ENCODE measurements around the gene DNM1.
"Not testable (repeated sequence)": the region's sequence is repeated elsewhere in the genome, so short reads cannot be mapped to it uniquely, and the experiment has no call there.

Gene DNM1

DNA sequence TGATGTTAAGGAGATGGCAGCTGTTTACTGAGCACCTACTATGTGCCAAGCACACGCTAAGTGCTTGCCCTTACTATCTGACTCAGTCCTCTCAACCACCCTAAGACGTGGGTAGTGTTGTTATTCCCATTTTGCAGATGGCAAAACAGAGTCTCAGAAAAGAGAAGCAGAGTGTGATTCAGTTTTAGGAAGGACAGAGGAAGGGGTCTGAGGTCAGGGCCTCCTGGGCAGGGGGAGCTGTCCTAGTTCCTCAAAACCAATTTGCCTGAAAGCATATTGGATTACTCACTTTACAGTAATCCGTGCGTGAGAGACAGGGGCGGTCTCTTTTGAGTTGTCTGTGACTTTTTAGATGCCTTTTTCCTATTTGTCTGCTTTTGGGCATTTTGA is 23.2 kb downstream of the DNM1 start:
- DNase-seq, result no peak

DNA sequence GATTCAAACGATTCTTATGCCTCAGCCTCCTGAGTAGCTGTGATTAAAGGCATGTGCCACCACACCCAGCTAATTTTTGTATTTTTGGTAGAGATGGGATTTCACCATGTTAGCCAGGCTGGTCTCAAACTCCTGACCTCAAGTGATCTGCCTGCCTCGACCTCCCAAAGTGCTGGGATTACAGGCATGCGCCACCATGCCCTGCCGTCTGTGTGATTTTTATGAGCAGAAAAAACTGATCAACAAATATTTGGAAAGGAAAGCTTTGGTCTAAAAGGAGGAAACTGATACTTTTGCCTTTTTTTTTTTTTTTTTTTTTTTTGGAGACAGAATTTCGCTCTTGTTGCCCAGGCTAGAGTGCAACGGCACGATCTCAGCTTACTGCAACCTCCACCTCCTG is 27.7 kb downstream of the DNM1 start:
- DNase-seq, result not testable (repeated sequence)

DNA sequence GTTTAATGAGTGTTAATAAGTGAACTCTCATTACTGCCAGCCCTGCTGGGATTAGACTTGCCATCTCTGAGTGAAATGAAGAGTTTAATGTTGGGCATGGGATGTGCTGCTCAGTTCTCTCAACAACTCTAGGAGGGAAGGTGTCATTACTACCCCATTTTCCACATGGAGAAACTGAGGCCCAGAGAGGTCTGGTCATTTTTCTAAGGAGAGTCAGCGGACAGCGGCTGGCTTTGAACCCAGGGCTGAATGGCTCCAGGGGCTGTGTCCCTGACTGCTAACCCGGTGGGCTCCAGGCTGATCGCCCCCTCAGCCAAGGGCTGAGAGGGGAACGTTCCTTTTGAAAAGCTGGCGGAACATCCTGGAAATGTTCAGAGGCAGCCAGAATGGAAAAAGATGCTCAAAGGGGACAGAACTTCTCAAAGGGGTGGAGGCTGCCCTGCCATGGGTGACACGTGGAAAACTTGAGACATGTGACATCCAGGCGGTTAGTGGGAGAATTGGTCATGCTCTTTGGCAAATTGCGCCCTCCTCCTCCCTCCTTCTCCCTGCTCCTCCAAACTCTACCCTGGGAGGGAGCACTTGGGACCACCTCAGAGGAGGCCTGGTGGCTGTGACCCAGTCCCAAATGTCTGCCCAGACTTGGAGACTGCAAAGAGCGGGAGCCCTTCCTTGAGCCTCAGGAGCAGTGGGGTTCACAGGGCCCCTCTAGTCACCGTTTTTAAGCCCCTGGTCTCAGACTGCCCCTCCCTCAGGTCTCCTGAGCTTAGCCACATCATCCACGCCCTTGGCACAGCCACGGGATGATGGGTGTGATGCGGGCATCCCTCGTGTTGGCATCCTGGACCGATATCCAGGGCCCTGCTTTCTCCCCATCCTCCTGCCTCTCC is 28.7 kb downstream of the DNM1 start:
- peak; percentile 86 for DNase-seq

DNA sequence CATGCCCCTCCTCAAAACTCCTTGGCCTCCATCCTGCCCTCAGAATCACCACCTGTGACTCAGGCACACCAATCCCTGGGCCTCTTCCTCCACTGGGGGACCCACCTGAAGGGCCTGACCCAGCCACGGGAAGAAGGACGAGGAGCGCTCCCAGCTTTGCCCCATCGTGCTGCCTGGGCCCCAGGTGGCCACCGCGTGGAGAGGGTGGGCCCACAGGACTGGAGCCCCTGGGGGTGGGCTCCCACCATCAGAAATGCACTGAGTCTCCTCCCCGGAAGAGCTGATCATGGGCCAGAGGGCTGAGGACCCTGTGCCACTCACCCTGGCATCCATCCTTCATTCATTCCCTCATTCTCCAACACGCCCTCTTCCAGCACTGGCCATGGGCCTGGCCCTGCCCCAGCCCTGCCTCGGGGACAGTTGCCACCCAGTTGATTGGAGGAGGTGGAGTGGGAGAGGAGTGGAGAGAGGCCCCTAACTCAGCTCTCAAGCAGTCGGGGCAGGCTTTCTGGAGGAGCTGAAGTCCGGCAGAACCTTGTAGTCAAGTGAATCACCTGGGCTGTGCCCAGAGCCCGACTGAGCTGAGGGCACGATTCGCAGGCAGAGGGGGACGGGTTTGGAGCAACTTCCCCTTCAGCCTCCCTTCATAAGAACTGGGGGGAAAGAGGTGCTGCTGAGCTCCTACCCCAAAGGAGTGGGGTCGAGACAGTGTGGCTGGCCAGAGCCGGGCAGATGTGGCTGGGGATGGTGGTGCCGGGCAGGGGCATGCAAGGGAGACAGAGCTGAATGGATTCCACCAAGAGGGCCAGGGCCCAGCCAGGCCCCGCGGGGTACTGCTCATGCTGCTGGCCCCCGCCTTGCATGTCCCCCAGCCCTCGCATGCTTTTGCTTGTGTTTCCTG is 29.6 kb downstream of the DNM1 start:
- DNase-seq, result no peak

DNA sequence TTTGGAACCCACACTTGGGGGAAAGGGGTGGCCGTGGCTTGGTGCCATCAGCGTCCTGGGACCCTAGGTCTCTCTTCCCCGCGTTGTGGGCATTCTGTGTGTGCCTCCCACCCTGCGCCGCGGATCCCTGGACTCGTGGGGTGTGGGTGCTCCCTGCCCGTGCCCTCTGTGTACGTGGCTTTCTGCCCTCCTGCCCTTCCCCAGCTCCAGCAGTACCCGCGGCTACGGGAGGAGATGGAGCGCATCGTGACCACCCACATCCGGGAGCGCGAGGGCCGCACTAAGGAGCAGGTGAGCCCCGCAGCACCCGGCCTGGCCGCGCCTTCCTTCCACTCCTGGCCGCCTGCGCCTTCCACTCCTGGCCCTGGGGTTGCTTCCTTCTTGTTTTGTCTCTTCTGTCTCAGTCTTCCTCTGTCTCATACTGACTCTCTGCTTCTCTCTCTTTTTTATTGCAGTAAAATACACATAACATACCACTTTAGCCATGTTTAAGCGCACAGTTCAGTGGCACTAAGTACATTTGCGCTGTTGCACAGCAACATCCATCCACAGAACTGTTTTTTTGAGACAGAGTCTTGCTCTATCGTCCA is 30.7 kb downstream of the DNM1 start:
- DNase-seq, result no peak

DNA sequence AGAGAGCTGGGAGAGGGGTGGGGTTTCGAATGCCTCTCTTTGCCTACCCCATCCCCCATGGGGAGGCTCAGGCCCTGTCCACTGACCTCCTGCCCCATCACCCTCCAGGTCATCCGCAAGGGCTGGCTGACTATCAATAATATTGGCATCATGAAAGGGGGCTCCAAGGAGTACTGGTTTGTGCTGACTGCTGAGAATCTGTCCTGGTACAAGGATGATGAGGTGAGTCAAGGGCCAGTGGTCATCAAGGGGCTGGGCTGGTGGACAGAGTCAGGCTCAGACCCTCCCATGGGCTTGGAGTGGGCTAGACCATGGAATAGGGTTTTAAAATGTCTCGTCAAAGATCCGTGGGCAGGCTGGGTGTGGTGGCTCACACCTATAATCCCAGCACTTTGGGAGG is 38.9 kb downstream of the DNM1 start:
- peak; percentile 41 for DNase-seq

DNA sequence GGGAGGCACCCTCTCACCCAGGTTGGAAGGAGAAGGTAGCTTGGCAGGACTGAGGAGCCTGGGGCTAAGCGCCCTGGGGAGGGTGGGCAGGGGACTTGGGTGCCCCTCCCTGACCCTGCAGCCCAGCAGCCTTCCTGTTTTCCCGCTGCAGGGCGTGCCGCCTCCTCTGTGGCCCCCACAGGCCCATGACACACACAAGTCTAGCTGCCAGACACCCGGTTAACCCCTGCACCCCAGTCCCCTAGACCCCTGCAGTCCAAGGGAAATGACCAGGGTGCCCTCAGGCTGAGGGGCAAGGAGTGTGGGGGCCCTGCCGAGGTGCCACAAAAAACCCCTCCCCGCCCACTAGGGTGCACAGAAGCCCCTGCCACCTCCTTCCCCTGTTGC is 39.6 kb downstream of the DNM1 start:
- DNase-seq, result peak; percentile 82

DNA sequence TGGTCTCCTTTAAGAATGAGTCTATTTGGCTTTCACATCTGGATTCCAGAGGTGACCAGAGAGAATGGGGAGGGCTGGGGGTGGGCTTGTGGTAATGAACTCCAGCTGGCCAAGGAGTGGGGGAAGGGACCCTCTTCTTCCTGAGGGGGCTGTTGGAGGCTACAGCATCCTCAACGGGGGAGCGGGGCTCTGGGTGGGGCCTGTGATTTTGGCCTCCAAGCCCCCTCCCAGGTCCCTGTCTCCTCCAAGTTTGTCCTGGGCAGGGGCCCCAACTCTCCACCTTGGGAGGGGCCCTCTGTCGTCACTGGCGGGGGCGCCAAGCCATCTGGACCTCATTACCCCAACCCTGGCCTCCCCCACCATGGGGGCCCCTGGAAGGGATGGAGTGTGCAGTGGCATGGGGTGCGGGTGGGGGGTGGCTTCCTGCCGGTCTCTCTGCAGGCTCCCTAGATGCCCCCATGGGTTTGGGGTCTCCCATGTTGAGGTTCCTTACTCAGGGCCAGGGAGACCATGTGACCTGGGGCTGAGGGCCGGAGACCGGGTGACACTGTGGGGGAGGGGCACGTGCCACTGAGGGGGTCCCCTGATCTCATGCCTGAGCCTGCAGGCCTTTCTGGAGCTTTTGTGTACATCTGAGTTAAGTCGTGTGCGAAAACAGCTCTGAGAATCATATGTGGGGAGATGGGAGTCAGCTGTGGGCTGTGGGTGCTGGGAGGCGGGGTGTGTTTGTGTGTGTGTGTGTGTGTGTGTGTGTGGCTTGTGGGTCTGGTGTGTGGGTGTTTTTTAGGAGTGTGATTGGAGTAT is 40.2 kb downstream of the DNM1 start:
- peak; percentile 93 for DNase-seq

DNA sequence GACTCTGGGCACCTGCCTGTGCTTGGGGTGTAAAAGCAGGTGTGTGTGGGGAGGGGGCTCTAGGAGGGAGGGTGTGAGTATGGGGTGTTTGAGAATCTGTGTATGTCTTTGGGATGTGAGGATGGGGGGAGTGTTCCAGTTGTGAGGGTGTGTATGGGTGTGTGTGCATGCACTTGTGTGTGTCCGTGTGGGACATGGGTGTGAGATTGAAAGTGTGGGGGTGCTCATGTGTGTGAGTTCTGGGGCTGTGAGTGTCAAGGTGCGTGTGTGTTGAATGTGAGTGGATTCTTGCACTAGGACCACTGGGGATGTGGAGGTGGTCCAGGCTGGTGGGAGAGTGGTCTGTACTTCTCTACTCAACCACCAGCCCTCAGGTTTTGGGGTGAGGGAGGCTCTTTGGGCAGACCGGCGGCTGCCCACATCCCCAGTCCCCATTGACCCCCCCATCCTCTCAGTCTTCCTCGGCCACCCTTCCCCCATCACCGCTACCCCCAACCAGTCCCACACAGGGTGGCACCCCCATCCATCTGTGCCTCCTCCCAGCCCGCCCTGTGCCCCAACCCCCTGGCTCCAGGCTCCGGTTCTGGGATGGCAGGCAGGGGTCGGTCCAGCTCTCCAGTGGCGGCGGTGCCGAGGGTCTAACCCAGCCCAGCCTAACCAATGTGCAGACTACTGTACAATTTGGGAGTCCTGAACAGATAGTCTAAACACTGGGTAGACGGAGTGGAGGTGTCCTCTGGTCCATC is 41.1 kb downstream of the DNM1 start:
- DNase-seq, result no peak

DNA sequence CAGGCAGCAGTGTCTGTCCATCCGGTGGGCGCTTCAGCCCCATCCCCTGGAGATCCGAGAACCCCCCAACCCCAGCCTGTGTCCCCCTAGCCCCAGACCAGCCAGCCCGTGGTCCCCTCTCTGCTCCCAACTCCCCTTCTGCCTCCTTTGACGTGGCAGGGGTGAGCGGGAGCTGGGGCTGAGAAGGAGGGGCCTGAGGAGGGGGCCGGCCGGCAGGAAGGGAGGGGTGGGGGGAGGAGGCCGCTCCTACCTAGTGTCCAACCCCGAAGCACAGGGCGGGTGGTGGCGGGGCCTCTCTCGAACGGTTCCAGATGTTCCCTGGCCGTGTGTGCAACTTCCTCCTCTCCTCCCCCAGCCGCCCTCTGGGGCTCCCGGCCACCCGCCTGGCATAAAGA is 41.7 kb downstream of the DNM1 start:
- DNase-seq, result peak; percentile 98

DNA sequence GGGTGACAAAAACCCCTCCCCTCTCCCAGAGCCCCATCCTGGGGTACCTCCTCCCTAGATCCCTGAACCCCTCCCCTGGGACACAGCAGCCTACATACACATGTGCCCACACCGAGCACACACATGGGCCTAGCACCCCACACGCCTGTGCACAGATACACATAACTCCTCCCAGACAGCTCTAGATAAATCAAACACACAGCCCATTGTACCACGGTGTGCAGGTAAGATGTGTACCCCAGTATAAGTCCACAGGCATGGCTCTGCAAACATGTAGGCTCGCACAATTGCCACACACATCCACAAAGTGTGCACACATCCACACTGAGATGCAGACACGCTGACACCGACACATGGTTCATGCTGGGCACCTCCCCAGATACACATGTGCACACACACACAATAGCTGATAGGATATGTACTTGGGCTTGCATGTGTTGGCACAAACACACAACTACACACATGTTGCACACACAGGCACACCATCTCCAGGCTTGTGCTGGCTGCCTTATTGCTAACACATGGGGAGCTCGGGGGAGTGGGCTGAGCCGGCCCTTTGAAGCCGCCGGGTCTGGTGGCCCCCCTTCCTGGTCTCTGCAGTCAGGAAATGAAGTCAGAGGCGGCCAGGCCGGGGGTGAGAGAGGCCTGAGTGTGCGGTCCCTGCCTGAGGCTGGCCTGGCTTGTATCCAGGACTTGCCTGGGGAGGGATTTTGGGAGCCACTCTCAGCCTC is 42.4 kb downstream of the DNM1 start:
- DNase-seq, result peak; percentile 92

DNA sequence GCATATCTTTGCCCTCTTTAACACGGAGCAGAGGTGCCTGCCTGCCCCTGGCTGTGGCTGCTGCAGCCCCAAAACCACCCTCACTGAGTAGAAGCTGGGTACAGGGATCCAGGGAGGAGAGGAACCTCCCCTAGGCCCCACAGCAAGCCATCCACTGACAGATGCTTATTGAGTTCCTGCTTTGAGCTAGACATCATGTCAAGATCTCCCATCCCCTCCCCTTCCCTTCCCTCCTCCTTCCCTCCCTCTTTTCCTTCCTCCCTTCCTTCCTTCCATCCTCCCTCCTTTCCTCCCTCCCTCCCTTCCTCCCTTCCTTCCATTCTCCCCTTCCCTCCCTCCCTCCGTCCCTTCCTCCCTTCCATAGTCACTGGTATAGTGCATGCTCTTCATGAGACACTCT is 43.3 kb downstream of the DNM1 start:
- DNase-seq, result no peak

DNA sequence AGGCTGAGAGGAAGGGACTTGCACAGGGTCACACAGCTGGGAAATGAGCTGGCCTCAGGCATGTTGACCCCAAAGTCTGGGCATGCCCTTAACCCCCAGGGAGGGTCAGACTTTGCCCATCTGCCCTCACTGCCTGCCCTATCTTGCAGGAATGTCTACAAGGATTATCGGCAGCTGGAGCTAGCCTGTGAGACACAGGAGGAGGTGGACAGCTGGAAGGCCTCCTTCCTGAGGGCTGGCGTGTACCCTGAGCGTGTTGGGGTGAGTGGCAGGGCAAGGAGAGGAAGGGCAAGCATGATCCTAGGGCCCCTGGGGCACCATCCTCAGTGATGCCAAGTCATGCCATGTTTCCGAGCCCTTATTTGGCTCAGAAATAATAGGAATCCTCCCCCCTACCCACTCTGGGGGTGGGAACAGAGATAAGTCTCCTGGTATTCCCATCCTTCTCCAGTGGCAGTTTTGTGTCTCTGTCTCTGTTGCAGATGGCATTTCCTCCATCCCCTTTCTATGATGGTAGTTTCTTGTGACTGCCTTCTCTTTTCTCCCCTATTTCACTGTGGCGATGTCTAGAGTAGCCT is 44.1 kb downstream of the DNM1 start:
- DNase-seq, result peak; percentile 42

DNA sequence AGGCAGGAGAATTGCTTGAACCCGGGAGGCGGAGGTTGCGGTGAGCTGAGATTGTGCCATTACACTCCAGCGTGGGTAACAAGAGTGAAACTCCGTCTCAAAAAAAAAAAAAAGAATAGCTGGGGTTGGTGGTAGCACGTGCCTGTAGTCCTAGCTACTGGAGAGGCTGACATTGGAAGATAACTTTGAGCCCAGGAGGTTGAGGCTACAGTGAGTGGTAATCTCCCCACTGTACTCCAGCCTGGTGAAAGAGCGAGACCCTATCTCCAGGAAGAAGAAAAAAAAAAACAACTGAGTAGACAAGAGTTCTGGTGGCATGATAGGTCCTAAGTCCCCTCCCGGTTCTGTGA is 46.4 kb downstream of the DNM1 start:
- DNase-seq, result no peak

DNA sequence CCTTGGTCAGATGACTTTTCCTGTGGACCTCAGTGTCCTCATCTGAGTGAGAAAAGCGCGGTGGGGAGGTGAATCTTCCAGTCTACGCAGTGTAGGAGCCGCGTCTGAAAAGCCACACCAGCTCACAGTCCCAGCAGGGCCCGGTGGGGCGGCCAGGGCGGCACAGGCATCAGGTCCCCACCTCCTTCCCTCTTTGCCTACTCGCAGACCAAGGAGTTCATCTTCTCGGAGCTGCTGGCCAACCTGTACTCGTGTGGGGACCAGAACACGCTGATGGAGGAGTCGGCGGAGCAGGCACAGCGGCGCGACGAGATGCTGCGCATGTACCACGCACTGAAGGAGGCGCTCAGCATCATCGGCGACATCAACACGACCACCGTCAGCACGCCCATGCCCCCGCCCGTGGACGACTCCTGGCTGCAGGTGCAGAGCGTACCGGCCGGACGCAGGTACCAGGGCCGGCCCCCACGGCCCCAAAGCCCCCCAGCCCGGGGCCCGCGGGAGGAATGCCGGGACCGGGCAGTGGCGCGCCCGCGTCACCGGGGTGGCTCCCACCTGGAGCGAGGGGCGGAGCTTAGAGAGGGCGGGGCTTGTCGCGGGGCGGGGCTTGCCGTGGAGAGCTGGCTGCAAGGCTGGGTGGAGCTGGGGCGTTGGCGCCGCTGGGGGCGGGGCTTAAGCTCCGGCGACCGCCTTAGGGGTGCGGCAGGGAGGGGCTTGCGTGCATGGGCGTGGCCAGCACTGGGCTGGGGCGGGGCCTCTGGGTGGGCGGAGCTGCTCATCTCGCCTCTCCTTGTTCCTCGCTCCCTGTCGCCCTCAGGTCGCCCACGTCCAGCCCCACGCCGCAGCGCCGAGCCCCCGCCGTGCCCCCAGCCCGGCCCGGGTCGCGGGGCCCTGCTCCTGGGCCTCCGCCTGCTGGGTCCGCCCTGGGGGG is 47.0 kb downstream of the DNM1 start:
- peak; percentile 85 for DNase-seq

DNA sequence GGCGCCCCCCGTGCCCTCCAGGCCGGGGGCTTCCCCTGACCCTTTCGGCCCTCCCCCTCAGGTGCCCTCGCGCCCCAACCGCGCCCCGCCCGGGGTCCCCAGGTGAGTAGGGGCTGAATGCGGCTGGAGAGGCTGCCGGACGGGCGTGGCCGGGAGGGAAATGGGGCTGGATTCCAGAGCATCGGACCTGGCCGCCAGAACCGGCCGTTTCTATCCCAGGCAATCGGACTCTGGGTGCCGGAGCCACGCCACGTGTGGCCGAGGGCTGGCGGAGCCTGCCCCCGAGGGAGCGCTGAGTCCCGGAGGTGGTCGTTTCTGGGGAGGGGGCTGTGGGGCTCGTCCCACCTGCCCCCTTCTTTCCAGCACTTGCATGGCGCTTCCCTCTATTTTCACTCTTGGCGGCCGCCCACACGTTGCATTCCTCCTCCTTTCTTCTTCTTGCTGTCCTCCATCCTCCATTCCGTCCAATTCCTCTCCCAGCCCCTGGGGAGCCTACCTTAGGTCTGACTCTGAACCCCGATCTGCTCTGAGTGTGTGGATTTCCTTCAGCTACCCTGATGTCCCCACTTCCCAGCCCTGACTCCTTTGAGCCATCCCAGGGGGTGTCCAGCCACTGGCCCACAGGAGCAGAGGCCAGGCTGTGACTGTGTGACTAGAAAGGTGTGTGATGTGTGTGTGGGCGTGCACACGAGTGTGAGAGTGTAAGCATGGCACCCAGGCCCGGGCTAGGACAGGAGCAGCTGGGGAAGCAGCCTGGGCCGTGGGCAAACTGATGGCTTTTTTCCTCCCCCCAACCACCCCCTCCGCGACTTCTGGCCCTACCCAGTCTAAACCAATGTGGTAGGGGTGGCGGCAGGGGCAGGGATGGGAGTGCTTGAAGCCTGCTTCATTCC is 47.9 kb downstream of the DNM1 start:
- DNase-seq, result peak; percentile 35

DNA sequence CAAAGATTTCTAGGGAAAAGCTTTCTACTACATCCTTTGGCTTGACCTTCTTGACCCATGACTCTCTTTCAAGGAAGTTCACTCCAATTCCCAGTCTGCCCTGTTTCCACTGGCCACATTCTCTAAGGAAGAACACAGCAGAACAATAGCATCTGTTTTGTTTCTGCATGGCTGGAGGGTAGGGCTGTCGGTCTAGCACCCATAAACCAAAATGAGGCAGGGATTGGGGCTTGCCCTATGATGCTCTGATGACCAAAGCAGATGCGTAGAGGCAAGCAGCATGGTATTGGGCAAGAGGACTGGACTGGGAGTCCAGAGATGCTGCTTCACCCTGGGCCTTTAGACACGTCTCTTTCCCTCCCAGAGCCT is 48.5 kb downstream of the DNM1 start:
- DNase-seq, result no peak

DNA sequence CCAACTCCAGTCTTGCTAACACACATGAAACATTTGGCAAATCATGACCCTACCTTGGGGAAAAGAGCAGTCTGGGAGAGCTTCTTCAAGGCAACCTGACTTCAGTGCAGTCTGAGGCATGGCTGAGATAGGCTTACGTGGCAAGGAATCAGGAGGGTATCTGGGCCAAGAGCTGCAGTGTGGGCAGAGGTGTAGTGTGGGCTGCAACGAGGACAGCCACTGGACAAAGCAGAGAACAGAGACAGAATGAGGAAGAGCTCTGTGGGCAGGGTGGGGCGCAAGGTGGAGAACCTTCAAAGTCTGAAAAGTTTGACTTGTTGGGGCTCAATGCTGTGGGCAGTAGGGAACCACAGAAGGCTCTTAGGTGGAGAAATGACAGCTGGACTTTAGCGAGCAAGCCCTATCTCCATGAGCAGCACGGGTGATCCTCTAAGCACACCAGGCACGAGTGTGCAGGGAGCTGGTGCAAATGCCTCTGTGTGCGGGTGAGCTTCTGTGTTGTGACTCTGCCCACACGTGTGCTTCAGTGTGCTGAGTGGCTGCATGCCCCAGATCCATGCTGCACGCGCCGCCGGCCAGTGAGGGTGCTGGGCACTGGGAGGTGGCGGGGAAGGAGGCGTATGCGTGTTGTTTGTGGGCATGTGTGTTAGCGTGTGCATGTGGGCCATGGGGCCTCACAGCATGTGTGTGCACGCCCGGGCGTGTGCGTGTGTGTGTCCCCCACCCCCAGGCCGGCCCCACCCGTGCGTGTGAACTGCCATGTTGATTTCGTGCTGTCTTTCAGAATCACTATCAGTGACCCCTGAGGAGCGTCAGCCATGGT is 49.3 kb downstream of the DNM1 start:
- no peak for DNase-seq
